KMS-11 (cell line): Measurements from ENCODE around the gene TPM3.

Experiments used
- H2AFZ ChIP-seq: fragments of 200-600 bp; sonication (generic); 2 replicates; pipeline ENCODE4 v1.6.1; 2016; ENCODE audit warnings: antibody characterized with exemption, mixed run types, low read depth
- H3K27ac ChIP-seq: fragments of 200-600 bp; sonication (generic); 2 replicates; pipeline ENCODE4 v1.6.1; 2016; ENCODE audit warnings: mild to moderate bottlenecking, mixed run types
- H3K27me3 ChIP-seq: fragments of 200-600 bp; sonication (generic); 2 replicates; pipeline ENCODE4 v1.6.1; 2017; ENCODE audit warnings: mild to moderate bottlenecking, low read depth, mixed run types, moderate library complexity; ENCODE audit not compliant: insufficient read depth
- H3K36me3 ChIP-seq: fragments of 200-600 bp; sonication (generic); 2 replicates; pipeline ENCODE4 v1.6.1; 2017; ENCODE audit warnings: mild to moderate bottlenecking, mixed run types; ENCODE audit not compliant: insufficient read depth
- H3K4me1 ChIP-seq: fragments of 200-600 bp; sonication (generic); 2 replicates; pipeline ENCODE4 v1.6.1; 2016; ENCODE audit warnings: mild to moderate bottlenecking, low read depth, mixed run types; ENCODE audit not compliant: poor library complexity, severe bottlenecking
- H3K4me2 ChIP-seq: fragments of 200-600 bp; sonication (generic); 2 replicates; pipeline ENCODE4 v1.7.0; 2016; ENCODE audit warnings: mild to moderate bottlenecking, mixed run types
- H3K4me3 ChIP-seq: fragments of 200-600 bp; sonication (generic); IDR thresholded peaks from 2 replicates; pipeline ENCODE4 v1.6.1; 2017; ENCODE audit warnings: low read depth, low read length, mixed read lengths; ENCODE audit not compliant: insufficient read depth
- H3K79me2 ChIP-seq: fragments of 200-600 bp; sonication (generic); 2 replicates; pipeline ENCODE4 v1.6.1; 2016; ENCODE audit warnings: low read depth, mixed run types; ENCODE audit not compliant: insufficient read depth
- H3K9ac ChIP-seq: fragments of 200-600 bp; sonication (generic); 2 replicates; pipeline ENCODE4 v1.6.1; 2016; ENCODE audit warnings: mild to moderate bottlenecking, mixed run types
- H4K20me1 ChIP-seq: fragments of 200-600 bp; sonication (generic); 2 replicates; pipeline ENCODE4 v1.6.1; 2016; ENCODE audit warnings: mild to moderate bottlenecking, mixed run types; ENCODE audit not compliant: insufficient read depth
- CTCF ChIP-seq: fragments of 200-600 bp; sonication (generic); conservative IDR thresholded peaks from 2 replicates; pipeline ENCODE4 v1.6.1; 2017; ENCODE audit warnings: low read depth, mild to moderate bottlenecking, antibody characterized with exemption, low read length, moderate library complexity, mixed read lengths

Gene TPM3

GRCh38 chr1:154117642-154118041 lies 74.3 kb downstream of the TPM3 start:
- H2AFZ ChIP-seq = no peak overlapping the region
- no peaks in the 10 kb centered on the region for H3K27me3 ChIP-seq
- H3K4me2 ChIP-seq = no peak overlapping the region
- no peak overlapping the region for H3K9ac ChIP-seq
- TF ChIP-seq CTCF = peak; percentile 50; the same call in 1 of the 2 replicates
- no peaks in the 10 kb centered on the region for H3K36me3 ChIP-seq
- H4K20me1 ChIP-seq = no peaks in the 10 kb centered on the region
- no peaks in the 10 kb centered on the region for H3K79me2 ChIP-seq
- no peak overlapping the region for H3K27ac ChIP-seq
- H3K4me3 ChIP-seq = no peak overlapping the region
- peaks cover 26% of the 10 kb centered on the region for H3K4me1 ChIP-seq

DNA sequence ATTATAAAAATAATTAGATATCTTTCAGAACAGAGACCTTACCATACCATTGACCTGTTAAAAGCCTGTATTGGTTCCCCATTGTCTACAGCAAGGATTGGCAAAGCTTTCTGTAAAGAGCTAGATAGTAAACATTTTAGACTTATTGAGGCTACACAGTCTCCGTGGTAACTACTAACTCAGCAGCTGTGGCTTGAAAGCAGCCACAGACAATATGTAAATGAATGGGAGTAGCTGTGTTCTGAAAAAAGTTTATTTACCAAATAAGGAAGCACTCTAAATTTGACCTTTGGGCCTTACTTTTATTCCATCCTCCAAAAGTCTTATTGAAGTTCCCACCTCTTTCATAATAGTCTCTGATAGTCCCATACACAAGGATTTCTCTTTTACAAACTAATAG lies 76.7 kb downstream of the TPM3 start:
- H2AFZ ChIP-seq = peak overlapping the region; percentile 44
- H3K27ac ChIP-seq = peak overlapping the region; percentile 62
- peak overlapping the region; percentile 76 for H3K4me3 ChIP-seq
- H3K9ac ChIP-seq = peak overlapping the region; percentile 26
- no peaks in the 10 kb centered on the region for H3K79me2 ChIP-seq
- peak overlapping the region; percentile 58 for H3K4me2 ChIP-seq
- no peaks in the 10 kb centered on the region for H3K27me3 ChIP-seq
- no peaks in the 10 kb centered on the region for H4K20me1 ChIP-seq
- TF ChIP-seq CTCF = no peak
- no peaks in the 10 kb centered on the region for H3K36me3 ChIP-seq
- H3K4me1 ChIP-seq = peaks cover 26% of the 10 kb centered on the region
